HCT116 (cell line): ENCODE data around the gene TK1. TPM values are rescaled to one million over a fixed set of nuclear protein-coding genes. Genes with fewer than 3 reads are reported as not detected.

Experiments
- ATAC-seq: fragments of 200-7000 bp; cut with Tn5 transposase; 2 replicates; pipeline ENCODE4 v1.9.1; 2020; ENCODE audit warnings: mild to moderate bottlenecking, moderate library complexity
- BruUV-seq: library from RNA; stranded (reverse); fragments of 400-500 nt; replicated peaks from 2 replicates; lab custom pipeline; 2021; lab: Mats Ljungman, UMichigan
- CTCF ChIA-PET: fragments of 300-600 bp; sonication (Branson Sonifier 250); formaldehyde crosslinking; loops from one replicate; lab custom pipeline; 2021; ENCODE audit warnings: antibody characterized with exemption; lab: Charles Lee
- POLR2A ChIA-PET: fragments of 300-600, 350-600 bp; sonication (Branson Sonifier 250); formaldehyde crosslinking; loops from one replicate; lab custom pipeline; 2021; ENCODE audit warnings: antibody characterized with exemption; lab: Charles Lee
- RAD21 ChIA-PET, 2 experiments: fragments of 300-600 bp; sonication (Branson Sonifier 250); formaldehyde crosslinking; loops; one replicate each; lab custom pipeline; 2023; ENCODE audit warnings: low total read pairs in 2 of 2; ENCODE audit not compliant: uncharacterized antibody in 2 of 2, unreplicated experiment in 2 of 2, low non-redundant PET in 1 of 2; lab: Charles Lee
- DNase-seq: peaks from one replicate; pipeline ENCODE4 v3.0.0-alpha.2; 2010; ENCODE audit warnings: low read depth, low spot score
- H2AFZ ChIP-seq: fragments of 200-600 bp; shearing (Covaris generic), sonication (generic); 2 replicates; pipeline ENCODE4 v1.6.1; 2017; ENCODE audit warnings: low read depth, mixed run types, mixed read lengths, antibody characterized with exemption, low read length; ENCODE audit not compliant: poor library complexity, severe bottlenecking
- H3K27ac ChIP-seq: 2 replicates; pipeline ENCODE4 v1.5.1; 2012; ENCODE audit warnings: low read depth, low read length
- H3K27me3 ChIP-seq: fragments of 200-600 bp; sonication (generic); 2 replicates; pipeline ENCODE4 v1.6.1; 2016; ENCODE audit warnings: mixed run types, low read length, mixed read lengths; ENCODE audit not compliant: insufficient read depth
- H3K36me3 ChIP-seq, 2 experiments: fragments of 200-500 bp in 1 of 2; fragments of 200-600 bp in 1 of 2; sonication (Bioruptor generic) in 1 of 2; sonication (generic) in 1 of 2; 2 replicates each; pipeline versions ENCODE4 v1.5.1 to v1.6.1; 2014 to 2016; ENCODE audit warnings: low read length in 2 of 2, inconsistent platforms in 1 of 2, mixed read lengths in 1 of 2, mixed run types in 1 of 2; ENCODE audit not compliant: insufficient read depth in 2 of 2, control insufficient read depth in 1 of 2
- H3K4me1 ChIP-seq, 2 experiments: fragments of 200-600 bp in 1 of 2; sonication (generic) in 1 of 2; 2 replicates each; pipeline versions ENCODE4 v1.5.1 to v1.6.1; 2012 to 2017; ENCODE audit warnings: low read length in 2 of 2, inconsistent platforms in 1 of 2, mild to moderate bottlenecking in 1 of 2, mixed read lengths in 1 of 2, mixed run types in 1 of 2, moderate library complexity in 1 of 2; ENCODE audit not compliant: insufficient read depth in 2 of 2, control insufficient read depth in 1 of 2
- H3K4me2 ChIP-seq: fragments of 200-600 bp; sonication (generic); 2 replicates; pipeline ENCODE4 v1.6.1; 2017; ENCODE audit warnings: mixed run types, low read length, mixed read lengths
- H3K4me3 ChIP-seq, 2 experiments: fragments of 200-600 bp in 1 of 2; sonication (generic) in 1 of 2; replicated peaks in 1 of 2; 2 replicates each; pipeline ENCODE4 v1.5.1; 2011 to 2016; ENCODE audit warnings: low read length in 2 of 2, control low read depth in 1 of 2, low read depth in 1 of 2, mild to moderate bottlenecking in 1 of 2, mixed read lengths in 1 of 2, mixed run types in 1 of 2
- H3K79me2 ChIP-seq: fragments of 200-600 bp; sonication (generic); 2 replicates; pipeline ENCODE4 v1.6.1; 2017; ENCODE audit warnings: mild to moderate bottlenecking, mixed run types, low read length, moderate library complexity, mixed read lengths; ENCODE audit not compliant: insufficient read depth
- H3K9ac ChIP-seq: fragments of 200-600 bp; sonication (generic); 2 replicates; pipeline ENCODE4 v1.6.1; 2016; ENCODE audit warnings: low read length, mixed read lengths
- H3K9me2 ChIP-seq: fragments of 200-600 bp; sonication (generic), shearing (Covaris generic); 2 replicates; pipeline ENCODE4 v1.6.1; 2017; ENCODE audit warnings: mixed run types, mild to moderate bottlenecking, moderate library complexity; ENCODE audit not compliant: insufficient read depth
- H3K9me3 ChIP-seq, 2 experiments: fragments of 200-500 bp in 1 of 2; fragments of 200-600 bp in 1 of 2; sonication (Bioruptor generic) in 1 of 2; sonication (generic) in 1 of 2; 2 replicates each; pipeline ENCODE4 v1.6.1; 2014 to 2017; ENCODE audit warnings: low read length in 2 of 2, mixed read lengths in 2 of 2, inconsistent platforms in 1 of 2, low read depth in 1 of 2, mild to moderate bottlenecking in 1 of 2, mixed run types in 1 of 2, moderate library complexity in 1 of 2; ENCODE audit not compliant: control insufficient read depth in 1 of 2, insufficient read depth in 1 of 2
- H4K20me1 ChIP-seq: fragments of 200-600 bp; sonication (generic), shearing (Covaris generic); 2 replicates; pipeline ENCODE4 v1.6.1; 2017; ENCODE audit warnings: mixed run types, mild to moderate bottlenecking, moderate library complexity; ENCODE audit not compliant: insufficient read depth
- EZH2phosphoT487 ChIP-seq: fragments of 200-600 bp; IDR thresholded peaks from 2 replicates; pipeline ENCODE4 v1.6.1; 2018; ENCODE audit warnings: antibody characterized with exemption, borderline replicate concordance
- MAX ChIP-seq: IDR thresholded peaks from 2 replicates; pipeline ENCODE4 v1.6.1; 2012
- RAD21 ChIP-seq: IDR thresholded peaks from 2 replicates; pipeline ENCODE4 v1.6.1; 2012; ENCODE audit warnings: low read depth, mild to moderate bottlenecking
- SP1 ChIP-seq: IDR thresholded peaks from 2 replicates; pipeline ENCODE4 v1.6.1; 2012; ENCODE audit warnings: low read depth
- YY1 ChIP-seq: IDR thresholded peaks from 2 replicates; pipeline ENCODE4 v1.6.1; 2011; ENCODE audit warnings: low read length, low read depth, moderate library complexity, mild to moderate bottlenecking; ENCODE audit not compliant: insufficient replicate concordance; ENCODE audit errors: extremely low read depth
- ZBTB33 ChIP-seq: IDR thresholded peaks from 2 replicates; pipeline ENCODE4 v1.6.1; 2011; ENCODE audit warnings: mild to moderate bottlenecking, low read length, moderate library complexity; ENCODE audit not compliant: insufficient replicate concordance; ENCODE audit errors: extremely low read depth
- intact Hi-C: fragments of 100-400 bp; cut with micrococcal nuclease; formaldehyde crosslinking; loops from 2 replicates; pipeline ENCODE4 v1.10.0; 2022
- total RNA-seq: library from RNA; stranded (reverse); gene quantifications from one replicate; pipeline ENCODE4 v1.2.1, GENCODE V29; 2021; ENCODE audit not compliant: unreplicated experiment

The TK1 gene
- total RNA-seq, 1 experiment from 2014 or later: 315 TPM

GRCh38 chr17:78219396-78220150 is 32.7 kb upstream of the TK1 start:
- intact Hi-C loops: no loop called here
- Histone ChIP-seq H3K36me3 (peaks cover 52 to 64% of the 10 kb centered on the region in 2 experiments), H3K27me3 (no peaks in the 10 kb centered on the region), H3K9me3 (no peaks in the 10 kb centered on the region), H2AFZ (no peak overlapping the region), H4K20me1 (no peaks in the 10 kb centered on the region; the same call in 1 of the 2 replicates), H3K4me2 (no peak overlapping the region), H3K4me3 (no peak overlapping the region), H3K4me1 (peaks cover 8 to 11% of the 10 kb centered on the region in 2 experiments; a peak in 3 of 4 replicates), H3K79me2 (peaks cover 73% of the 10 kb centered on the region), H3K27ac (no peak overlapping the region), H3K9ac (no peak overlapping the region), H3K9me2 (no peaks in the 10 kb centered on the region)
- ATAC-seq: no peak
- no peak for TF ChIP-seq MAX
- TF ChIP-seq RAD21: no peak
- TF ChIP-seq YY1: no peak
- TF ChIP-seq SP1: no peak
- TF ChIP-seq EZH2phosphoT487: no peak
- no peak for TF ChIP-seq ZBTB33
- RAD21 ChIA-PET: no interaction called here
- CTCF ChIA-PET: no interaction called here
- no peak for DNase-seq
- BruUV-seq: no TSS peak
- POLR2A ChIA-PET: no interaction called here
